Kasumi-1 (cell line): ENCODE data around the gene TREML4.

Experiments
- DNase-seq, 2 experiments: peaks; one replicate each; lab custom pipeline; 2025; lab: John Stamatoyannopoulos, UW

The TREML4 gene

GRCh38 chr6:41286544-41287346 is 58.6 kb downstream of the TREML4 start, which contains the start of gene TREM1:
Gene TREM1 (minus strand): TSS chr6:41286682. CDS start chr6:41286655, 27 bp downstream.
- DNase-seq: peak; percentile 76 to 85

- DNase-seq: no peak
These were observed 60.0 kb downstream of the TREML4 start for GRCh38 chr6:41288030-41288753.
